ENCODE data around the gene VAV2.
"Not testable (repeated sequence)": the region's sequence is repeated elsewhere in the genome, so short reads cannot be mapped to it uniquely, and the experiment has no call there.

VAV2 gene

DNA sequence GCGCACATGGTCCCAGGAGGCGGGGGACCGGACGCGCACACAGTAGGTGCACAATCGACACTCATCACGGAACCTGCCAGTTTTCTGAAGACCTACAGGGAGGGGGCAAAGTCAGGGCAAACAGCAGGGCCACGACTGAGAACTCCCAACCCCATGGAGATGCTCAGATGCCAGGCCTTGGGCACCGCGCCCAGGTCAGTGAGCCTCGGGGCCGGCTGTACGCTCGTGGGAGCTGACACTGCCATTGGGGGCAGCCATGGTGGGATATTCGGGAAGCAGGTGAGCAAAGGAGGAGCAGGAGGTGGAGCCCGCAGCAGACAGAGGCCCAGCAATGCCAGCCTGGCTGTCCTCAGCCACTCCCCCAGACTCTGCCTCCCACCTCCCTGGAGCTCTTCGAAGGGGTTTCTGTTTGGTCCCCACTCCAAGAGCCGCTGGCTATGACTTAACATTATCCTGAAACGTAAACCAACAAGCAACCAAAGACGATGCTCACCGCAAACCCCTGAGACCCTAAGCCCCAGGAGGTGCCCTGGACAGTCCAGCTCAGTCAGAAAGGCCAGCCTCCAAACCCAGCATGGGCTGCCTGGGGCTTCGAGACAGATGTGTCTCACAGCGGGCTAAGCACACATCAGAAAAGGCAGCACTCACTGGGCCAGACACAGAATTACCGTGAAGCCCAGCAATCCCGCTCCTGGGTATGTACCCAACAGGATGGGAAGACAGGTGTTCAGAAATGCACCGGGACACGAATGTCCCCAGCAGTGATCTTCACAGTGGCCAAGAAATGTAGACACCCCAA lies 78.4 kb downstream of the VAV2 start:
- no peak for DNase-seq

DNA sequence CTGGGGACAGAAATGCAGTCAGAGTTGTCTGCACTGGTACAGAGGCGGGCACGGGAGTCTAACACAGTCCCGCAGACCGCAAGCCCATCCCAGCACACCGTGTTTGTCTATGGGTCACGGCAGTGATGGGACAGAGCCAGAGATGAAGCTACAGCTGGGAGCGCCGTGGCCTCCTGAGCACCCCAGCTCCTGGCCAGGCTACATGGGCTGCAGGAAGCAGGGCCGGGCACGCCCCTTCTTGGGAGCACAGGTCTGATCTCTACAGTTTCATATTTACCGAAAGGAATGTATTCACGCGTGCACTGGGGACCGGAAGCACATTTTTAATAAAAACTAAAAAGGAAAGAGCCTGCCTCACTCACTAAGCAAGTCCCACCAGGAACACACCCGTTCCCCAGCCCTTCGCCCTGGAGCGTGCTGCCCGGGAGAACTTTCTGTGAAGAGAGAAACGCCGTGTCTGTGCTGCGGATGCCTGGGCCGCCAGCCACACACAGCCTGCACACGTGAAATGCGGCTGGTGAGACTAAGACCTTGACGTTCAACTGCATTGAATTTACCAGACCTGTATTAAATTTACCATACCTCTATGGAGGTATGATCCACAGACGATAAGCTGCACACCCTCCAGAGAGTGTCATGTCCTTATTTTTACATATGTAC lies 81.1 kb downstream of the VAV2 start:
- no peak for DNase-seq

DNA sequence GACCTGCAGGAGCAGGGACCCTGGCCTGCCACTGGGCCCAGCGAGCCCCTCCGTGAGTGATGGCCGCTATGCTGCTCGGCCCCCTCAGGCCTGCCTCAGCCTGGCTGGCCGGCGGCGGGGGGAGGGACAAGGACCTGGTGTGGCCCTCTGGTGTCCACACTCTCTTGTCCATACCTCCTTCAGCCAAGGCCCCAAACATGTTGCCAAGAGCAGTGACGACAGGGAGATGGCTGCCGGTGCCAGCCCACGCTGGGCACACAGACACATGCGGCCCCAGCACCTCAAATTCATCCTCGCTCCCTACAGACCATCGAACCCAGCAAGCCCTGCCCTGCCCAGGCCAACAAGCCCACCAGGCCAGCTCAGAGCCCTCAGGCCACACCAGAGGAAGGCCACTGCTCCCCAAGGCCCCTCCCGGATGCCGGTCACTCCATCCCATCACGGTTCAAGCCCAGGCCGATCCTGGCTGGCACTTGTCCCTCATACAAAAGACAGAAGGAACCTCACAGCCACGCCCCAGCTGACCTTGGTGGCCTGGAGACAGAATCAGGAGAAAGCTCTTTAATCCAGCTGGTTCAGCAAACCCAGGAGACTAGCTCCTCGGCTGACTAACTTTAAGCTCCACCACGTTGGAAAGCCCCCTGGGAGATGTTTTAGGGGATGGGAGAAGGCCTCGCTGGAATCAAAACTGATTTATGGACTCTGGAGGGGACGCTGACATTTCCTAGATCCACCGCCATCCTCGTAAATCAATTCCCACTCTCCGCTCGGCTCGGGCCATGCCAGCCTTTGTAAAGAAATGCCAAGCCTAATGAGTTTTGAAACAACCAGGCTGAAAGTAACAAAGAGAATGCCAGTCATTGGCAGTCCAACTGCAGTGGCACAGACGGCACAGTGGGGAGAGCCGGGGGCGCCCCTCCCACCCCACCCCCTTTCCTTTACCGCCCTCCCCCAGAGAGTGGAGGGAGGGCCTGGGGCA lies 84.9 kb downstream of the VAV2 start:
- no peak for DNase-seq

DNA sequence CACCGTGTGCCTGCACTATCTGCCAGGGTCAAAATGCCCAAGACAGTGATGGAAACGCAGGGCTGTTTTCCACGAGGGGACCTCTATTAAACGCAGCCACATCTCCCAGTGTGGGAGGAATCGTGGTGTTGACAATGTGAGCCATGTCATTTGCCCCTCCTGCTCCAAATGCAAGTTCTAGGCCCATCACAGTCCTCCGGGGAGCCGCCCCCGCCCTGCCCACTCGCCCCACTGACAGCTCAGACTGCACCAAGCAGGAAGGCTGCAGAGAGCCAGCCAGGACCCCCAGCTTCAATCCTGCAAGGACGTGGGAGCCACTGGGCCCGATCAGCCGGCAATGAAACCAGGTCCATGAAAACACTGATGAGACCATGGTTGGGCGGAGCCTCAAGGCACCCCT lies 85.9 kb downstream of the VAV2 start:
- DNase-seq: no peak

DNA sequence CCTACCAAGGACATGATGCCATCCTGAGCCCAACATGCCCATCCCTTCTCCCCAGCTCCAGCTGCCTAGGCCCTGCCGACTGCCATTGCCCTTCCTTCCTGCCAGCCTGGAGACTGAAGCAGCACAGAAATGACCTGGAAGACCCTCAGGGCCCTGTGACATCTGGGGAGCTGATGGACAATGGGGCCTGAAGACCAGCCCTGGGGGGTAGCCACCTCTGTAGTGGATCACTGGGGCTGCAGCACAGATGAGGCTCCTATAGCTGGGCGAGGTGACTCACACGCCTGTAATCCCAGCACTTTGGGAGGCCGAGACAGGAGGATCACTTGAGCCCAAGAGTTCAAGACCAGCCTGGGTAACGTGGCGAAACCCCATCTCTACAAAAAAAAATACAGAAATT lies 86.6 kb downstream of the VAV2 start:
- DNase-seq: no peak

DNA sequence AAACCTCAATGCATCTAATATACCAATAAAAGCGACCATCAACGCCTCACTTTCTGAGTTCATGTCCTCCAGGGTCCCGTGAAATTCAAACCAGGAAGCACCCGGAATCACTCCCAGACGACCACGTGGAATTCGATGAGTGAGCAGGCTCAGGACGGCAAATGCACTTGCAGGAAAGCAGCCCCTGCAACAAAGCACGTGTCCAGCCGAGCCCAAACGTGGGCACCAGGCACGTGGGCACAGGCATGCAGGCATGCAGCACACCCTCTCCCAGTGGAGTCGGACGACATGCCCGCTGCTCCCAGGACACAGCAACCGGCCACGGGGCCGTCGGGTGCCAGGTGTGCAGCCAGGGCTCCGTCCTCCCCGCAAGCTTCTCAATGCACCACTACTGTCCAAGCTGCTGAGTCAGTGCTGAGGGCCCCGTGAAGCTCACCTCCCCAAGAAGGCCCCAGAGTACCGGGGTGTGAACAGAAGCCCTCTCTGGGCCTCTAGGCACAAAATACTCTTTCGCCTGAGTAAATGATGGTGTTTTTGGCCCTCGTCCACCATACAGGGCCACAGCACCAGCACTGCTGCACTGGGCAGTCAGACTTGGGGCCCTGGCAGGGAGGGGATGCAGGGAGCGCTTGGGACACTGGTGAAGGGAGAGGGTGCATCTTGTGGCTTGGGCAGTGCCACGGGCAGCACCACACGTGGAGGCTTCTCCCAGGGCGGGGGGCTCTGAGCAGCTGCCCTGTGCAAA lies 87.6 kb downstream of the VAV2 start:
- no peak for DNase-seq

DNA sequence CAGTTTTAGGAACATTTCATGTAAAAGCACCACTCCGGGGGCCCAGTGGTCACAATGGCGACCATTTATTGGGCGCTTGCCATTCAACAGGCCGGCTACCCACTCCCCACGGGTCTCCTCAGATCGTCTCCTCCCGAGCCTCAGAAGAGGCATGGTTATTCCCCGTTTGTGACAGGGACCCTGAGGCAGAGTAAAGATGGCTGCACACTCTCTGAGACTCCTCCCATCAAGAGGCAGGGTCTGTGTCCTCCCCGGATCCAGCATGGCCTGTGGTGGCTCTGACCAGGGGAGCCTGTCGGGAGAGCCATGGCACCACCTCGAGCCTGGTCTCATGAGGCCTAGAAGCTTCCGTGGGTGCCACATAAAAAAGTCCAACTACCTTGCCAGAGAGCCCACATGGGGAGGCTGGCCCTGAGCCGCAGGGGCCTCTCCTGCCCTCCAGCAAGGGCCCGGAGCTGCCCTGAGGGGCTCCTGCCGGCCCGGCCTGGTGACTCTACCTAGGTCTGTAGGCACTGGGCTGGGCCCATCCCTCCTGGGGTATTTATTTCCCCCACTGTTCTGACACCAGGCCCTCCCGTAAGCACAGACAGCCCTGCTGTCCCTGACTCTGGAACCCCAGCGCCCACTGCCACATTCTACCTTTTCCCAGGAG lies 90.8 kb downstream of the VAV2 start:
- DNase-seq: no peak

DNA sequence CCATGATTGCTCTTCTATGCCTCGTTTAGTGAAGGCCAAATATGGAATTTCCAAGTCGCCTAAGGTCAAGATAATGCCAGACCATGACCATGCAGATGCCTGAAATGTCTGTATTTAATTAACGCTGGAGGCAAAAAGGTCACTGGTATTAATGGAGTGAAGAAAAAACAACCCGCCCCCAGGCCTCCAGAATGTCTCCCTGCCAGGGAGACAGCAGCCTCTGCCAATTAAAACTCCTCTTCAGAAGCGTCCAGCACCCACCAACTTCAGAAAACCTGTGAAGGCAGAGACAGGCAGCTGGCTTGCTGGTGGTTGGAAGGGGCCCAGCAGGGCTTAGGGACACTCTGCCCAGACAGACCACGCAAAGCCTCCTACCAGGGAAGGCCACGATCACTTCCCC lies 94.4 kb downstream of the VAV2 start:
- DNase-seq: no peak

DNA sequence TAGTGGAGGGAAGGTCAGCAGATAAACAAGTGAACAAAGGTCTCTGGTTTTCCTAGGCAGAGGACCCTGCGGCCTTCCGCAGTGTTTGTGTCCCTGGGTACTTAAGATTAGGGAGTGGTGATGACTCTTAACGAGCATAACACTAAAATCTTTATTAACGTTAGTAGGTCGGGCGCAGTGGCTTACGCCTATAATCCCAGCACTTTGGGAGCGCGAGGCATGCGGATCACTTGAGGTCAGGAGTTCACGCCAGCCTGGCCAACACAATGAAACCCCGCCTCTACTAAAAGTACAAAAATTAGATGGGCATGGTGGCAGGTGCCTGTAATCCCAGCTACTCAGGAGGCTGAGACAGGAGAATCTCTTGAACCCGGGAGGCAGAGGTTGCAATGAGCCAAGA lies 96.1 kb downstream of the VAV2 start:
- not testable (repeated sequence) for DNase-seq

DNA sequence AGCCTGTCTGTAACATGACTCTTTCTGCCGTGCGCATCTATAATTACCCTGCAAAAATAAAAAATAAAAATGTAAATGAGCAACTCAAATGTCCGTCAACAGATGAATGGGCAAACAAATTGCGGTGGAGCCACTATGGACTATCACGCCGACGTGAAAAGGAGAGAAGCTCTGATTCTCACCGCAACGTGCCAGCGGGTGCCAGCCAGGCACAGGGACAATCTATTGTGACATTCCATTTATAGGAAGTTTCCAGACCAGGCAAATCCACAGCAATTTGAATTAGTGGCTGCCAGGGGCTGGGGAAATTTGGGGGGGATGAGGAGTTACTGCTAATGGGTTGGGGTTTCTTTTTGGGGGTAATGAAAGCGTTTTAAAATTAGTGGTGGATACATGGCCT lies 96.8 kb downstream of the VAV2 start:
- no peak for DNase-seq

DNA sequence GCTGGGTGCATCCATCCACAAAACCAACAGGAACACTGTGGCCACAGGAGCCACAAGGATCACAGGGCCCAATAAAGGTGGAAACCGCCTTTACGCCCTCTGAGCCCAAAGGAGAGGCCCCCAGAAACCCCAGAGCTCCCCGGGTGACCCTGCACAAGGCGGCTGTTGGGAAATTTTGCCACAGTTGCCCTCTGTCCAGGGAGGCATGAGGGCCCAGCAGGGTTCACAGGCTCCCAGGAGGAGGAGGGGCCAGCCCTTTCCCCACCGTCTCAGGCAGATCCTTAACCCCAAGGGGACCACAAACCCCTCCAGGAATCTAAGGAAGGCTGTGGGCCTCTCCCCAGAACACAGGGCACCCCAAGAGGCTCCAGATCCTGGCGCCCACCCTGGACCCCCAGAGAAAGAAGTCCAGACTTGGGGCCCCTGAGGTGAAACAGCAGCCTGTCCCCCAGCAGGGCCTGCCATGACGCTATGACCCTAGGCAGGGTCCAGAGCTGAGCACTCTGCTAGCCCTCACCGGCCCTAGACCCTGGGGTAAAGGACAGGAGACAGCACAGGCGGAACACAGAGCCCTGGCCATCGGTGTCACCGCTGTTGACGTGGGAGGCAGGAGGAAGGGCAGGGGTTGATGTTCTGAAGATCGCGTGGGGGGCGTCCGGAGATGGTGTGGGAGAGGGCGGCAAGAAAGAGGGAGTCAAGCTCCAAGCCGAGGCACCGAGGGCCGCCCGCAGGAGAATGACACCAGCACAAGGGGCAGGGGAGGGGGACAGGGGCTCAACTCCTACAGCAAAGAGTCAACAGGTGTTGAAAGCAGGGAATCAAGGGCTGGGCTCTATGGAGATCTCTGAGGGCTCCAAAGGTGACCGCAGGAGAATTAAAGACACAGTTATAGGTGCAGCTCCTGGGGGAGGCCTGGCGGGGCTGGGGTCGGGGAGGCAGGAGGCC lies 97.5 kb downstream of the VAV2 start:
- no peak for DNase-seq

DNA sequence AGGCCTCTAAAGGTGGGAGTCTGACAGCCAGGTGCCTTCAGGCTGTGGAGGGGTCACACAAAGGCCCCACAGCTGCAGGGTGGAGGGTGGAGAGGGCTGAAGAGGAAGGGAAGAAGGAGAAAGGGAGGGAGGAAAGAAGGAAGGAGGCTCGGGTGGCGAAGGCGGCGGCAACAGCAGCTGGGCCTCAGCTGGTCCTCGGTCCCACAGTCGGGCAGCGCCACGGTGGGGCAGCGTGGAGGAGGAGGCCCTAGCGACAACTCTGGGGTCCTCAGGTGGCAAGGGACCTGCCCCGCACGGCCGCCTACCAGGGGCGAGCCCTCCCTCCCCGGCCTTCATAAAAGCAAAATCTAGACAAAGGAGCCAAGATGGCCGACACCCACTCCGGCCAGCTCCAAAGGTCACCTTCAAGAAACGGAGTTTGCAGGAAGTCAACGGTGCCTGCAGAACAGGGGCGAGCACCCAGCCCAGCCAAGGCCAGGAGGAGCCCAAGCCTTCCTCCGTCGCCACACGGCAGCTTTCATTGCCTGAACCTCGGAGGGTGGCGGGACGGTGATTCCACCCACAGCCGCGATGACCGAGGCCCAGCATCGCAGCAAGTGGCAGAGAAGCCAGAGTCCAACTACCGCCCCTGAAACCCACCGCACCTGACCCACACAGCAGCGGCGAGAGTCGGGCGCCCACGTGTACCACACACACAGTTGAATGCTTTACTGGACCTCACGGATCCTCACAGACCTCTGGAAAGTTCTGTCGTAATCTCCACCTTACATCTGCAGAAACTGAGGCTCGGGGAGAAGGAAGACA lies 98.7 kb downstream of the VAV2 start:
- no peak for DNase-seq

DNA sequence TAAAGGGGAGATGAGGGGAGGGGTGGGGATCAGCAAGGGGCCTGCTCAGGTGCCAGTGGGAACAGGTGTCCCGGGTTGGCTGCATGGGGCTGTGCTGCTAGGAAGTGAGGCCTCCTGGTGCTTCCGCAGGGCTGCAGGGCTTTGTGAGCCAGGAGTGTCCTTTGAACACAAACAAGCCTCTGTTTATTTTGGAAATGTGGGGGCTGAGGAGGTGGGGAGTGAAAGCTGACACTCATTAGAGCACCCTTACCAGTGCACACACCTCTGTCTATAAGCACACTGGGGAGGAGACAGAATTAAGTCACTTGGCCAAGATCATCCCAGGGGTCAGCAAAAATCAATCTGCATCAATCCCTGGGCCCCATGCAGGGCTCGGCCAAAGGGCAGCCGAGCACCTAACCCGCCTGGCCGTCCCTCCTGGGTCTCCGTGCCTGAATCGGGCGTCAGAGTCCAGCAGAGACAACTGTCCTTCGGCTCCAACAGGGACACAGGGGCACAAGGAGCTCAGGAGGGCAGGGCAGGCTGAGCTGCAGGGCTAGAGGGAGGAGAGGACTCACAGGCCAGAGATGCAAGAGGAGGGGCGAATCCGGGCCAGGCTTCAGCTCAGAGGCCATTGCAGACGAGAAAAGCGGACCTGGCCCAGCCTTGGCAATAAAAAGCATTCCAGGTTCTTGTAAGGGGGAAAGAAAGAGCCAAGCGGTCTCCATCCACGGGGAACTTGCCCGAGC lies 99.8 kb downstream of the VAV2 start:
- DNase-seq: no peak

DNA sequence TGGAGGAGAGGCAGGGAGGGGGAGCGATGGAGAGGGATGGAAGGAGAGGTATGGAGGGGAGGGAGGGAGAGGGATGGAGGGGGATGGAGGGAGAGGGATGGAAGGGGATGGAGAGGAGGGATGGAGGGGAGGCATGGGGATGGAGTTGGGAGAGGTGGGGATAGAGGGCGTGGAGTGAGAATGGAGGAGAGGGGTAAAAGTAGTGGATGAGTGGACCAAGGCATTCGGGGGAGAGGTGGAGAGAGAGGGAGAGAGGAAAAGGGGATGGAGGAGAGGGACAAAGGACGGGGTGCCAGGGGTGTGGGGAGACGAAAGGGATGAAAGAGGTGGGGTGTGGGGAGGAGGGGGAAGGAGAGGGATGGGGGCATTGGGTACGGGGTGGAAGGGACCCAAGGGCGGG lies 100.4 kb downstream of the VAV2 start:
- DNase-seq: no peak

DNA sequence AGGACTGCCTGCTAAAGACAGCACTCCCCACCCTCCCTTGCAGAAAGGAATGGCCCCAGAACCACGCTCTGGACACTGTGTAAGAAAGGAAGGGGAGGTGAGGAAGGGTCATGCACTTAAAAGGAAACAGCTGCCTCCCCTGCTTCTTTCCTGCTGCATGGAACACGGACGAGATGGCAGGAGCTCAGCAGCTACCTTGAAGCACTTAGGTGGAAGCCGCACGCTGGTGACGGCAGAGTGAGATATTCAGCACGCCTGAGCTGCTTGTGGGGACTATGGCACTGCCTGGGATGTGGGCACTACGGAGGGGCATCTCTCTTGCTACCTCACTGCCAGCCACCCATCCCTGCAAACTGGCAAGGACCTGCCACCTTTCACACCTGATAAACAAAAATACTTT lies 101.5 kb downstream of the VAV2 start:
- DNase-seq: no peak

DNA sequence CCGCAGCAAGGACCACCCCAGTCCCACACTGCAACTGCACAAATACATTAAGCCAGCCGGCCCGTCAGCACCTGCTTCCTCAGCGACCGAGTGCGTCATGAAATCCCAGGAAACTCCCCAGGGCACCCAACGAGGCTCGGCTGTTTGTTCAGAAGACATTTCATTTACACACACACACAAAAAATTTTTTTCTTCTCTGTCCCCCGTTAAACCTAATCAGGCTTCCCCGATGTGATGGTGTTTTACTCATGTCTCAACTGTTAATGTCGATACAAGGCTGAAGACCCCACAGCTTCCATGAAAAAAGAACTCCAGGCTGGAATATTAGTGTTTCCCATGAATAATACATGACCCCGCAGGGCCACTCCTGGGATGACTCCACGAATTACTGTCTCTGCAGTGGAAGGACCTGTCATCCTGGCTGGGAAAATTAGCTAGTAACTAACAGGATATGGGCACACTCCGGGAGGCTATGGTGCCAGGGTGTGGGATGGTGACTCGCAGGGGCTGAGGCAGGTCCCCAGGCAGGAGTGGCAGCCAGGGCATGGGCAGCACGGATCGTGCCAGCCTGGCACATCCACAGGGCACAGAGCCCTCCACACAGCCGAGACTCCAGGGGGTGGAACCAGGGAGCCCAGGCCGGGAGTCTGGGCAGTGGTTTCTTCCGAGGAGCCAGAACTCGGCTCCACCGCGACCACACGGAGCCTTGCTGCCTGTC lies 102.4 kb downstream of the VAV2 start:
- no peak for DNase-seq

DNA sequence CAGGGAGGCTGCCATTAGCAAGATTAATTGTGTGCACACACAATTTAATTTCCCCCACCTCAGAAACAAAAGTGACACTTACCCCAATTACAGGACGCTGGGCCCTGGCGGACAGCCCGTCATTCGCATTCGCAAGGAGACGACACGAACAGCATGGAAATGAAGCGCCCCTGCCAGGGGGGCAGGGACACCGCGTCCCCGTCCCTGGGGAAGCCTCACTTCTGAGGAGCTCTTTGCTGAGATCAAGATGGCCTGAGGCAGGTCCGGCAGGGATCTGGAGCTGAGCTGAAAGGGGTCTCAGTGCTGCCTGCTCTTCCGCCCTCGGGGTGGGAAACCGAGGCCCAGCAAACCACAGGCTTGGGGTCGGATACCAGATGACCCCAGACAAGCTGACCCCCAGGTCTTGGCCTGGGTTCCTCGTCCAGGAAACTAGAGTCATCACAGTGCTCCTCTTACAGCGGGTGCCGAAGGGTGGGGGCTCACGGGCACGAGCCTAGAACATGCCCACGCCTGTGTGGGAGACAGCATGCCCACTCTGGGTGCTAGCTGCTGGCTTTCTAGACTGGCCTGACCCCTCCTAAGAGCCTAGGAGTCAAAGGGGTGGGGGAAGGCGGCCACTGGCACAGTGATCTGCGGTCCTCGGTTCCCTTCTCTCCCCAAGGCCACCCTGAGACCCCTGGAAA lies 103.2 kb downstream of the VAV2 start:
- DNase-seq: no peak
